Activated CD4-positive, CD25-positive, alpha-beta regulatory T cell treated with anti-CD3 and anti-CD28 coated beads, Interleukin-2, amount 50 U/mL, for 16 hours (primary cell): Measurements from ENCODE around the gene NUFIP1.
A peak's percentile ranks its signal among the peaks of the same experiment; 100 is the strongest.
"Not testable (repeated sequence)": the region's sequence is repeated elsewhere in the genome, so short reads cannot be mapped to it uniquely, and the experiment has no call there.

Experiments used
- DNase-seq: peaks from one replicate; pipeline ENCODE4 v3.0.0-alpha.2; 2020; ENCODE audit warnings: low read depth, low spot score

NUFIP1 gene

DNA sequence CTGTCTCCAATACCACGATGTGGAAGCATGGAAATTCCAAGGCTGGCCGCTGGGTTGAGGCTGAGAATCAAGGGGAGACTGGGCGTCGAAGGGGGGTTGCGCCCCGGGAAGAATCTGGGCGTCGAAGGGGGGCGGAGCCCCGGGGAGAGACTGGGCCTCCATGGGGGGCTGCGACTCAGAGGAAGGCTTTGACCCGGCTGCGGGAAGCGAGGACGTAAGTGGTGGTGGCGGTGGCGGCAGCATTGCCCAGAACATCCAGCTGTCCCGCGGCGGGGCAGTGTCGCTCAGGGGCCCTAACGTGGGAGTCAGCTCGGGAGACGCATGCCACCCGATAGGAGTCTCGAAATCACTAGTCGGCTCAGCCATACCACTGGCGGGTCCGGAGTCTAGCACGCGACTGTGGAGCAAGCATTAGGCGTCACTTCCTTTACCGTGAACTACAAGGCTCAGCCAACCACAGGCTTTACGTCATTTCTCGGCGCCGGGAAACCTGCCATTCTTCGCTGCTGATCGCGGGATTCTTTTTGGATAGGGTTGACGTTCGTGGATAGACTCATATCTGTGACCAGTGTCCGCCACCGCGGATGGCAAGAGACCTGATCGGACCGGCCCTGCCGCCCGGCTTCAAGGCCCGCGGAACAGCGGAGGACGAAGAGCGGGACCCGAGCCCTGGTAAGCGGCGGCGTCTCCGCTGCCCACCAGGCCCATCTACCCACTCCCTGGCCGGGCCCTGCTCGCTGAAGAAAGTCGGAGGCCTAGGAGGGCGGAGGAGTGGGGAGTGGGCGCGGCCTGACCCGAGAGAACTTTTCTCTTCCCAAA lies at the start of gene NUFIP1, which contains the start of gene GPALPP1:
Gene NUFIP1 (minus strand): TSS at position 401 of the 819 bp plus-strand sequence. CDS start 35 bp downstream, at position 366.
Gene GPALPP1 (plus strand): TSS at position 468 of the 819 bp plus-strand sequence. CDS start 117 bp downstream, at position 585.
- DNase-seq: peak; percentile 87

DNA sequence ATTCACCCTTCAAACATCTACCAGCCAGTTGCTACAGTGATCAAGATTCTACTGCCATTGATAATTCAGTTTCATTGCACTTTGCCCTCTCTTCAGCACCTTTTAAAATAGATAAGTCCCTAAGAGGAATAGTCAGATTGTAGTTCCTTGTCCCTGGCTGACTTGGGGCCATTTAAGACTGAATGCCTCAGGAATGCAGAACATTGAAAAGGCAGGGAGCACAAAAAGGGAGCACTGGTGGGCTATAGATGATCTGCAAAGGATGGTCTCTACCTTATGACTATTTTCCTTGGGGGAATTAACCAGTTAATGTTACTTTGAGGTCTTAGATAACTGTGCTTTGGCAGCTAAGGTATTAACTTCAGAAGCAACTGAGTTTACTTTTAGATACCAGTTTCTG lies 46.9 kb upstream of the NUFIP1 start:
- no peak for DNase-seq

DNA sequence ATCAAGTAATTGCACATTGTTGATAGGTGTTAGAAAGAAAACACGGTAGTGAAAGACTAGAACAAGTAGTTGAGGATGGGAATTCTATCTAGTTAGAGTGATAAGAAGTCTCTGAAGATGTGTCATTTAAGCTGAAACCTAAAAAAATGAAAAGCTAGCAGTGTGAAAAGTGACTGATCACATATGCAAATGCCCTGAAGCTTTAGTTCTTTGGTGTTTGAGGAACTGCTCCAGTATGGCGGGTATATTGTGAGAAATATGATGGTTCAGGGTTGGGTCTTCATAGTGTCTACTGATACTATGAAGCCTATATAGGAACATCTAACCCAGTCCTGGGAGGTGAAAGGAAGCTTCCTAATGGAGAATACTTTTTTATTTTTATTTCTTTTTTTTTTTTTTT lies 45.1 kb upstream of the NUFIP1 start:
- no peak for DNase-seq

DNA sequence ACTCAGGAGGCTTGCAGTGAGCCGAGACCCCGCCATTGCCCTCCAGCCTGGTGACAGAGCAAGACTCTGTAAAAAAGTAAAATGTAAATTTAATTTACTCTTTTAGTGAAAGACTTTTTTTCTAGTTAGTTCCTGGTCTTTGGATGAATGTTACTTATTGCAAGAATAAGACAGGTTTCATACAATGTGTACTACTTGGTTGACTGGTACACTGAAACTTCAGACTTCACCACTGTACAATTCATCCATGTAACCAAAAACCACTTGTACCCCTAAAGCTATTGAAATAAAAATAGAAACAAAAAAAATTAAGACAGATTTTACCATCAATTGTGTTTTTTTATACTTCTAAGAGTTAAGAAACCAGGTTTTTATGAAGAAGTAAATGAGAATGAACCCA lies 35.6 kb upstream of the NUFIP1 start:
- no peak for DNase-seq

DNA sequence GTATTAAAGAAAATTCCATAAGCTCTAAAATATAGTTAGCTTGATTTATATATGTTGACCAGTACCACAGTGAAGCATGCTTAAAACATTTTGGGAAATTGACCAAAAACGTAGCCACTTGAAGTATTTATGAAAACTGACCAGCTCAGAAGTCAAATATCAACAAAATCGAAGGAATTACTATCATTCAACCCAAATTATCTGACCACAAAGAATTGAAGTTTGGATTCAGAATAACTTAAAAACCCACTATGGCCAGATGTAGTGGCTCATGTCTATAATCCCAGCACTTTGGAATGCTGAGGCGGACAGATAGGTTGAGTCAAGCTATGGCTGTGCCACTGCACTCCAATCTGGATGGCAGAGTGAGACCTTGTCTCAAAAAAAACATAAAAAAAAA lies 32.0 kb upstream of the NUFIP1 start:
- DNase-seq: no peak

DNA sequence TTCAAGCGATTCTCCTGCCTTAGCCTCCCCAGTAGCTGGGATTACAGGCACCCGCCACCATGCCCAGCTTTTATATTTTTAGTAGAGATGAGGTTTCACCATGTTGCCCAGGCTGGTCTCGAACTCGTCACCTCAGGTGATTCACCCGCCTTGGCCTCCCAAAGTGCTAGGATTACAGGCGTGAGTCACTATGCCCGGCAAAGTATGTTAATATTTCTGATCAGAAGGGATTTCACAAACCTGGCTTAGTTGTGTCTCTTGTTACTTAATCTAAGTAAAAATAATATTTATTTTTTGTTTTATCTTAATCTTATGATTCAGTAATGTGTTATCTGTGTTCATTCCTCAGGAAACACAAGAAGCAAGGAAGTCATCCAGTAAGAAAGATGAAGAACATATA lies 30.7 kb upstream of the NUFIP1 start:
- not testable (repeated sequence) for DNase-seq

DNA sequence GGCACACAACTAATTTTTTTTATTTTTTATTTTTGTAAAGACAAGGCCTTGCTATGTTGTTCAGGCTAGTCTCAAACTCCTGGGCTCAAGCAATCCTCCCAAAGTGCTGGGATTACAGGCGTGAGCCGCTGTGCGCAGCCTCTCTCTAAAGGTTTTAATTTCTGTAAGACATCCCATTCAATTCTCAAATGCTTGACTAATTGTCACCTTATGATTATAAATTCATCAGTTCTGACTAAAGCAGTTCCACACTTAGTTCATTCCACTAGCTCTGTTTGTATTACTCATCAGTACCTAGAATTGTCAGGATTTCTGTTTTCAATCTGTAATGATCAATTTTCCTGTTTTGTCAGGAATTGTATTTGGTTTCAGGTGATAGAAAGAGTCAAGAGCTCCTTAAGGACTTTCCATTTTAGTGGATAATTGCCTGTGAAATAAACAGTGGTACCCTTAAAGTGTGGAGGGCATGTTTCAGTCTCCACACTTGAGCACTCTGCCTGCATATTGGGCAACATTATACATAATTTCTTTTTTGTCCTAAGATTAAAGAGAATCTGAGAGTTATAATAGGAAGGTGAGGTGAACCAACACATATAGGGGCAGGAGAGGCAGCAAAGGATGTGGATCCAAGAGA lies 27.6 kb upstream of the NUFIP1 start:
- no peak for DNase-seq

DNA sequence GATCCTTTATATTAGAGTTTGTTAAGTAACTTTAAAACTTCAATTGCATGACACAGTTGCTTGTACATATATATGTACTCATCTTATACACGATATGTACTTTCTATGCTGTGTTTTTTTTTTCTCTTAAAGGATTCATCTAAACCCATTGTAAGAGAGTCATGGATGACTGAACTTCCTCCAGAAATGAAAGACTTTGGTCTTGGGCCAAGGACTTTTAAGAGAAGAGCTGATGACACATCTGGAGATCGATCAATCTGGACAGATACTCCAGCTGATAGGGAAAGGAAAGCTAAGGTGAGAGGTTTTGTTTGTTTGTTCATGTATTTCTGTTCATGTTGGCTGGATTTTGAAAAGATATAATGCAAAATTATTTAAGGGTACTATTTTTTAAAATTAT lies 26.0 kb upstream of the NUFIP1 start:
- DNase-seq: no peak

DNA sequence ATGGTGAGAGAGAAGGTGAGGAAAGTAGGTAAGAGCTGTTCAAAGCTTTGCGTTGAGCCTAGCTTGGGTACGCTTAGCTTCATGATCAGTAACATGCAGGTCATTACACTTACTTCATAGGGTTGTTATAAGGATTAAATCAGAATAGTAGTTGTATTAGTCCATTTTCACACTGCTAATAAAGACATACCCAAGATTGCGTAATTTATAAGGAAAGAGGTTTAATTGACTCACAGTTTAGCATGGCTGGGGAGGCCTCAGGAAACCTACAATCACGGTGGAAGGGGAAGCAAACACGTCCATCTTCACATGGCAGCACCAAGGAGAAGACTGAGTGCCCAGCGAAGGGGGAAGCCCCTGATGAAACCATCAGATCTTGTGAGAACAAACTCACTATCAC lies 21.9 kb upstream of the NUFIP1 start:
- DNase-seq: no peak

DNA sequence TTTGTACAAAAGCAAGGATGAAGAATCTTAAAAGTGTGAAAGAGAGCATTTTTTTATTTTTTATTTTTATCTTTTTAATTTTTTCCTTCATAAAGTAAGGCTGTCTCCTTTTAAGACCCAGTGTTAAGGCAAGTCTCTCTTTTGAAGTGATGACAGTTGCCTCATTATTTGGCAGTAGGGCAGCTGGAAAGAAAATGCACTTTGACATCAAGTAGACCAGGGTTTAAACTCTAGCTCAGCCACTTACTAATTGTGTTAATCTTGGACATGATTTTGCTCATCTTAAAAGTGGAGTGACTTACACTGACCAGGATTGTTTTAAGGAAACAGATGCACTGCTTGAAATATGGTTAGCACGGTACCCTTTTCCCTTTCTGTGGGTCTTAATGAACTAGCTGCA lies 18.6 kb upstream of the NUFIP1 start:
- no peak for DNase-seq

DNA sequence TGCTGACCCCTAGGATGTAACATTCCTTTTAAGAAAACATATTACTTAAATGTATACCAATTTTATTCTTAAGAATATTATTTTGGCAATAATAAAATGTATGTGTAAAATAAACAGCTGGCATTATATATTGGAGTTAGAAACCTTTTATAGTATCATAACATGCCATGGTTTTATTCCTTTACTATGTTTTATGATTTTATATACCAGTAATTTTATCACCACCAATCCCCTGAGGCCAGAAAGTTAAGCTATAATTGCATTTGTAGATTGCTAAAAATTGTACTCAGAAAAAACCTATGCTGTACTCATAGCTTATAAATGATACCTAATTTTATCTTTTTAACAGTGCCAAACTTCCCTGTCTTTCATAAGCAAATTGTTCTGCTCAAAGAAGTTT lies 18.0 kb upstream of the NUFIP1 start:
- no peak for DNase-seq

DNA sequence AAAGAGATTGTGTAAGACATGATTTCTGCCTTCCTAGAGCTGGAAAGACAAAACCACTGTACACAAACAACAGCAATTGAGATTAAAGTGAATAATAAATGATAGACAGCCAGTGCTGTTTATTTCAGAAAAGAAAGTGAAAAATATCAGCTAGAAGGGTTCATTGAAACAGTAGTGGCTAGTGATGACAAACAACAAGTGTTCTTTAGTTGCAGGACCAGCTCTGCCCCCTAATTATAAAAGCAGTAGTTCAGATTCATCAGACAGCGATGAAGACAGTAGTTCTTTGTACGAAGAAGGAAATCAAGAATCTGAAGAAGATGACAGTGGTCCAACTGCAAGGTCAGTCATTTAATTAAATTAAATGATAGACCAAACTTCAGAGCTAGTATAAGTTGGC lies 14.8 kb upstream of the NUFIP1 start:
- no peak for DNase-seq

DNA sequence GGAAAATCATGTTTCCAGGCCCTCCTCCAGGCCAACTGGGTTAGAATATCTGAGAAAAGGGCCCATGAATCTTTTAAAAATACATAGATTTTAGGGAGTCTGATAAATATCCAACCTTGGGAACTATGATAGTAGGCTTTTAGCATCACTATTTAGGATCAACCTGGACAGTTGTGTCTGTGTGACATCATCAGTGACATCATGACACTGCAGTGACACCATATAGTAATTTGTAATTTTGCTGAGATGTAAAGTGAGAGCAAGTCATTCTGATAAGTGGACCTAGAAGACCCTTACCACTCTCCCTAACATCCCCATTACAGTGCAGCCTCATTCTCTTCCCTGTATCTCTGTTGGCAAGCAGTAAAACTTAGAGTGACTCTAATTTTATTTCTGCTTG lies 14.1 kb upstream of the NUFIP1 start:
- no peak for DNase-seq

DNA sequence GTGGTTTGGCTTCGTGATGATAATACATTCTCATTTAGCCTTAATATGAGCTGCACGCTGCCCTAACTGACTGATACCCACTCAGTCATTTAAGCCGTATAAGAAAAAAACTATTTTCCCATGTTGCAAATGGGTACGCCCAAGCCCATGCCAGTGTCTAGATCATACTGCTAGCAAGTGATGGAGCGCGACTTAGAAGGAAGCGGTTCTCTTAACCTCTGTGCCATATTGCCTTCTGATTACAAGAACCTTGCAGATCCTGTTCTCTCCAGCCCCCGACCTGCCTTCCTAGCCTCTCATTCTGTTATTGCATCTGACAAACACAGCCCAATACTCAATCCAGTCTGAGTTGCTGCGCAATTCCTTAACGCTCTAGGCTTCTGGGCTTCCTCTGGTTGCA lies 670 bp upstream of the NUFIP1 start:
- no peak for DNase-seq

DNA sequence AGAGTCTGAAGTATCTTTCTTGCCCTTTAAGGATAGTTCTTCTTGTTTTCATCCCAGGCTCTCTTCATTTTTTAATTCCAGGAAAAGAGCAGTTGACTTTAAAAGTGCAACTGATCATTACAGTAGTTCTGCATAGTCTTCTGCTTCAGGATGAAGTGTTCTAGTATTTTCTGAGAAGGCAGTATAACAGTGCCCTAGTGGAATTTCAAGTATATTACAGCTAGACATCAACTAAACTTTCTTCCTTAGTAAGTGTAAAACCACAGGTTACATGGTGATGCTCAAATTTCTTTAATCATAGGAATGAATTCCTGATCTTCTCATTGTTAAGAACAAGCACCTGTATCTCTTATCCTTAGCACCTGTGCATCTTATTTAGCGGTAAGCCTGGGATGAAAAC lies 10.9 kb downstream of the NUFIP1 start:
- no peak for DNase-seq

DNA sequence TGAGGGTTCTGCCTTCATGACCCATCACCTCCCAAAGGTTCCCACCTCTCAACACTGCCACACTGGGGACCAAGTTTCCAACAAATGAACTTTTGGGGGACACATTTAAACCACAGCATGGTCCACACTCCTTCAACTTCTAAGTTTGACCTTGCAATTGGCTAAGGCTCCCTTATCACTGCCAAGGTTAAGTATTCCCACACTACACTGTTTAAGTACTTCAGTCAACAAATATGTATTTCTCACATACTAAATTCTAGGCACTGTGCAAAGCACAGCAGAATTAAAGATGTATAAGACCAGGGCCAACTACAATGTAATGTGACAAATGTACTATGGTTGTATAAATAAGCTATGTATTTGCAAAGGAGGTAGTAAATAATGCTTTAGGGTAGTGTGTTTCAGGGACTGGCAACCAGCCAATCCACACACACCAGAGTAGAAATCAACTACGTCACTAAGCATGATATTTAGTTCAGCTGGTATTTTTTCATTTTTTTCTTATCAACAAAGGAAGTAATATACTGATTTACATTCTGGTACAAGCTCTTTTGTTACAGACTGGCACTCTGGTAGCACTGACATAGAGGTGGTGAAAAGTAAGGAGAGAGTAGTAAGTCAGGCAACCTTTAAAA lies 12.2 kb downstream of the NUFIP1 start:
- no peak for DNase-seq

DNA sequence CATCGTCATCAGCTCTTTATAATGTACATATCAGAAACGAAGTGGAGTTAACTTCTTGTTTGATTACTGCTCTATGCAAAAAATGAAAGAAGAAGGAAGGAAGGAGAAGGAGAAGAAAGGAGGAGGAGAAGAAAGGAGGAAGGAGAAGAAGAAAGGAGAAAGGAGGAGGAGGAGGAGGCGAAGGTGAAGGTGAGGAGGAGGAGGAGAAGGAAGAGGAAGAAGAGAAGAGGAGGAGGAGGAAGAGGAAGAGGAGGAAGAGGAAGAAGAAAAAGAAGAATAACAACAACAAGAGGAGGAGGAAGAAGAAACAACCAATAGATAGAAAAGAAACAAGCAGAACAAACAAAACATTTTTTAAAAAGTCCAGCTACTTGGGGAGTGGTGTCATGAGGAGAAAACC lies 13.1 kb downstream of the NUFIP1 start:
- no peak for DNase-seq

DNA sequence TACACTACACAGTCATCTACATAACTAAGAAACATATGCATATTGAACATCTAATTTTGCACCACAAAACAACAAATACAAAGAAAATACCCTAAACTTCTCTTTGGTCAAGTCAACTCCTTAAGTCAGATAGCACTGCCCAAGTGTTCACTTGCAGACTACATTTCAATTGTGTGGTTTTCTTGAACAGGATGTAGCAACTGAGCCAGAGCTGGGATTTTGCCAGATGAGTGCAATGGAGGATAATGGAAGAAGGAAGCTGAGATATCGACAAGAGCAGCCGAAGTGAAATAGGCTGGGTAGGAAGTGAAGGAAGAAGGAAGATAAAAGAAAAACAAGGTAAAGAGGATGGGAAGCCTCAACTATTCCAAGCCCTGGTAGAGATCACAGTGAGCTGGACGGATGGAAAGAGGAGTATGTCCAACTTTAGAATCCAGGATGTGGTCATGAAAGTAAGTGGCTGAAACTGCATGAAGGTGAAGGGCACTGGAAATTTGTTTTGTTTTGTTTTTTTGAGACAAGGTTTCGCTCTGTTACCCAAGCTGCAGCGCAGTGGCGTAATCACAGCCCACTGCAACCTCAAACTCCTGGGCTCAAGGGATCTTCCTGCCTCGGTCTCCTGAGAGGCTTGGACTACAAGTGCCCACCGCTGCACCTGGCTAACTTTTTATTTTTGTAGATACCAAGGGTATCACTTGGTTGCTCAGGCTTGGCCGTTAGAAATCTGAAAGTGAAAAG lies 15.0 kb downstream of the NUFIP1 start:
- no peak for DNase-seq

DNA sequence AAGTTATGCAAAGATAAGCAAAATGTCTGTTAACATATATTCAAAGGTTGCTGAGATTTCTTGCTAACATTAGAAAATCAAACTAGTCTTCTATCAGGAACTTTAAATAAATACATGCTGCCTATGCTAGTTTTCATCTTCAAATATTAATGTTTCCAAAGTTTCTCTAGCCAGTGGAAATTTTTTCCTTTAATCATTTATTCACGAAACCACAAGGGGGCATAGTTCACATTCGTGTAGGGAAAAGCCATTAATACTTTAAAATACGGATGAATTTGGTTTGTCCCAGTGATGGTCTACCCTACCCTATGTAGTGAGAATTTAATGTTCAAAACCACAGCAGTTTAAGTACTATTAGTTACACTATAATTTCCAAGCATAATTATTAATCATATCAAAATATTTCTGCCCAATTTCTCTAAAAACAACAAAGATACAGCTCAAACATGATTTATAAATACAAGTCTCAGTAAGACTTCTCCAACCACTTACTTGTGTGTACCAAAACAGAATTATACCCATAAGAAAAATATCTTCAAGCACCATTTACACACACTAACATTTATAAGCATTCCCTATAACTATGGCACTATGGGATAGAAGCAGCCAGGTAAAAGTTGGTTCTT lies 16.2 kb downstream of the NUFIP1 start:
- DNase-seq: no peak

DNA sequence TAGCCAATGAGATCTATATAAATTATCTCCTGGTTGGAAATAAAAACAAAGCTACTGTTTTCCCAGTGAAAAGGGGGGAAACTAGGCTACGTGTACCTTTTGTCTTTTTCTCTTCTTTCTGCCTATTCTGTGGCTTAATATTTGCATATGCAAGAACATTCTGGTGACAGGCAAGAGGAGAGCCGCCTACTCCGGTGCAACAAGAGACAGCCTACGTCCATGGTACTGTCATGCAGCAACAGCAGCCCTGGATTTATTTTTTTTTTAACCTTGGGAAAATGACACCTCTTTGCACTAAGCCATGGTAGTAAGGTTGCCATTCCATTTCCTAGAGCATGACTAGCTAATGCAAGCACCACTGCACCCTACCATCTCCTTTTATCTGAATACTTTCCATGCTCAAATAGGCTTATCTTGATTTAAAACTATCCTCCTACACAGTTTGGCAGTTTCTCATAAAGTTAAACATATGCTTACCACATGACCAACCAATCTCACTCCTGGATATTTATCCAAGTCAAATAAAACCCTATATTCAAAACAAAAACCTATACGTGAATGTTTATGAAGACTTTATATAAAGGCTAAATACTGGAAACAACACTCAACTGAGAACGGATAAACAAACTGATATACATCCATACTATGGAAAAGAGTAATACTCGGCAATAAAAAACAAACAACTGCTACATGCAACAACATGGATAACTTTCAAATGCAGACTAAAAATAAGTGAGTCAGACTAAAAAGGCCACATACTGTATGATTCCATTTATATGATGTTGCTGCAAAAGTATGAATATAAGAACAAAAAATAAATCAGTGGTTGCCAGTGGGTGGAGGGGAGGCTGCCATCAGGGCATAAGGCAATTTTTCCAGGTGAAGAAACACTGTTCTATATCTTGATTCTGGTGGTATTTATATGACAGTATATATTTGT lies 17.3 kb downstream of the NUFIP1 start:
- DNase-seq: no peak
